T-cell (primary cell): ENCODE results near the gene SLC5A10. TPM values are rescaled to one million over a fixed set of nuclear protein-coding genes. Genes with fewer than 3 reads are reported as not detected.
"Not testable (repeated sequence)": the region's sequence is repeated elsewhere in the genome, so short reads cannot be mapped to it uniquely, and the experiment has no call there.

Experiments used
- ATAC-seq, 4 experiments: fragments of 200-7000 bp in 3 of 4; fragments of 150-1000 bp in 1 of 4; cut with Tn5 transposase; replicated peaks in 1 of 4; 1 replicate in 3 of 4; 2 replicates in 1 of 4; pipeline ENCODE4 v1.10.0; 2021; ENCODE audit warnings: moderate library complexity in 3 of 4, mild to moderate bottlenecking in 2 of 4, moderate number of reproducible peaks in 1 of 4
- CTCF ChIA-PET, 2 donors: fragments of 300-600 bp; sonication (Branson Sonifier 250); formaldehyde crosslinking; loops; one replicate each; lab custom pipeline; 2022; ENCODE audit warnings: antibody characterized with exemption in 2 of 2; lab: Charles Lee
- POLR2A ChIA-PET, 2 donors: fragments of 300-600 bp; sonication (Branson Sonifier 250); formaldehyde crosslinking; loops; one replicate each; lab custom pipeline; 2022; ENCODE audit warnings: antibody characterized with exemption in 2 of 2; lab: Charles Lee
- DNase-seq, 35 experiments: peaks; one replicate each; pipeline versions ENCODE4 v3.0.0 to v3.0.0-alpha.2; 2013 to 2023
- H3K27ac ChIP-seq: one replicate; pipeline ENCODE4 v1.5.1; 2013; ENCODE audit warnings: low read length
- H3K27me3 ChIP-seq, 2 experiments: replicated peaks in 1 of 2; 1 replicate in 1 of 2; 2 replicates in 1 of 2; pipeline versions ENCODE4 v1.6.1 to v1.7.0; 2013; ENCODE audit warnings: low read length in 1 of 2, mixed read lengths in 1 of 2; ENCODE audit not compliant: control insufficient read depth in 2 of 2, insufficient read depth in 2 of 2; ENCODE audit errors: extremely low read depth in 1 of 2
- H3K36me3 ChIP-seq, 2 donors: 1 replicate in 1 of 2; 2 replicates in 1 of 2; pipeline versions ENCODE4 v1.6.1 to v1.7.0; 2013; ENCODE audit warnings: low read length in 1 of 2; ENCODE audit not compliant: control insufficient read depth in 2 of 2, insufficient read depth in 1 of 2; ENCODE audit errors: extremely low read depth in 1 of 2
- H3K4me1 ChIP-seq, 2 experiments: 1 replicate in 1 of 2; 2 replicates in 1 of 2; pipeline versions ENCODE4 v1.6.1 to v1.7.0; 2013; ENCODE audit warnings: low read length in 2 of 2, mixed read lengths in 1 of 2; ENCODE audit not compliant: insufficient read depth in 2 of 2, control insufficient read depth in 1 of 2; ENCODE audit errors: extremely low read depth in 1 of 2
- H3K4me3 ChIP-seq, 2 donors: 1 replicate in 1 of 2; 2 replicates in 1 of 2; pipeline versions ENCODE4 v1.5.1 to v1.7.0; 2013; ENCODE audit warnings: mild to moderate bottlenecking in 2 of 2, low read length in 1 of 2, moderate library complexity in 1 of 2; ENCODE audit not compliant: control insufficient read depth in 1 of 2; ENCODE audit errors: extremely low read depth in 1 of 2
- H3K9me3 ChIP-seq: 2 replicates; pipeline ENCODE4 v1.7.0; 2013
- H3K27ac Mint-ChIP-seq, 2 donors: one replicate each; pipeline ENCODE4 v1.8.0; 2020 to 2021; ENCODE audit warnings: mild to moderate bottlenecking in 2 of 2, mixed read lengths in 2 of 2
- H3K27me3 Mint-ChIP-seq, 2 donors: one replicate each; pipeline ENCODE4 v1.8.0; 2021 to 2022; ENCODE audit warnings: mixed read lengths in 2 of 2
- H3K36me3 Mint-ChIP-seq: one replicate; pipeline ENCODE4 v1.8.0; 2021; ENCODE audit warnings: mixed read lengths
- H3K4me1 Mint-ChIP-seq, 3 donors: one replicate each; pipeline ENCODE4 v1.8.0; 2020 to 2022; ENCODE audit warnings: mixed read lengths in 3 of 3, mild to moderate bottlenecking in 1 of 3
- H3K4me3 Mint-ChIP-seq, 3 donors: one replicate each; pipeline ENCODE4 v1.8.0; 2020 to 2022; ENCODE audit warnings: mild to moderate bottlenecking in 3 of 3, mixed read lengths in 3 of 3, moderate library complexity in 3 of 3
- H3K9me3 Mint-ChIP-seq, 3 donors: one replicate each; pipeline ENCODE4 v1.8.0; 2020 to 2022; ENCODE audit warnings: mixed read lengths in 3 of 3
- WGBS: methylation state at CpG from one replicate; pipeline ENCODE4 v1.1.5; 2013; ENCODE audit warnings: missing lambda C conversion rate; ENCODE audit not compliant: insufficient coverage; 5-methylcytosine and 5-hydroxymethylcytosine counted together
- total RNA-seq, 35 experiments: library from RNA in 6 of 35; stranded (reverse) in 6 of 35; fragments of 120-200 nt in 1 of 35; gene quantifications; one replicate each; pipeline versions ENCODE4 v1.2.1 to v1.2.4 and lab custom pipeline; 2013 to 2026

SLC5A10 gene
- total RNA-seq, 5 donors from 2014 or later (not counting 1 experiment from before 2014, with no cell fraction given), result 0.09 TPM; not detected in 4

DNA sequence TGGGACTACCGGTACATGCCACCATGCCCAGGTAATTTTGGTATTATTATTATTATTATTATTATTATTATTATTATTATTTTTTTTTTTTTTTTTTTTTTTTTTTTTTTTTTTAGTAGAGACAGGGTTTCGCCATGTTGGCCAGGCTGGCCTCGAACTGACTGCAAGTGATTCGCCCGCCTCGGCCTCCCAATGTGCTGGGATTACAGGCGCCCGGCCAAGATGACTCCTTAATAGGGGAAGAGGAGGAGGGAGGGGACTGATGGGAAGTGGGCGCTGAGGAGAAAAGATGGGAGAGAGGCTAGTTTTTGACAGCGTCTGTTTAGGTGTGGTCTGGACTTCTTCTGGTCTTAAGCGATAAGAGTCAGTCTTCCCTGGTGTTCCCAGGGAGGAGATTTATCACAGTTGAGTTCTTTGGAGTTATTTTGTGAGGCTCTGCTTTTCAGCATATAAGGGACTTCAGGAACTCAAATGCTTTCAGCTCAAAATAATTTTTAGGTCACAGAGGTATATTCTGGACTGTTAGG lies 34.4 kb upstream of the SLC5A10 start:
- ChIA-PET POLR2A (no interaction called here), CTCF (interaction anchor here (1.2 kb wide), 2 partner anchors 43 kb away, joined by 4 read pairs; no protein-coding TSS in a partner anchor)
- Histone ChIP-seq H3K4me1 (peaks cover 18 to 19% of the 10 kb centered on the region in 2 experiments), H3K27me3 (no peaks in the 10 kb centered on the region), H3K27ac (no peak overlapping the region), H3K36me3 (peaks cover 24 to 39% of the 10 kb centered on the region in 2 donors), H3K9me3 (no peaks in the 10 kb centered on the region), H3K4me3 (no peak overlapping the region)
- DNase-seq (no peak), ATAC-seq (no peak)
- WGBS, result 96% methylated on average over 6 of the region's 11 CpGs
- H3K4me1 Mint-ChIP-seq, result peaks cover 49 to 61% (median 49%) of the 10 kb centered on the region in 3 donors
- H3K27ac Mint-ChIP-seq, result no peak overlapping the region
- H3K27me3 Mint-ChIP-seq, result no peaks in the 10 kb centered on the region
- H3K9me3 Mint-ChIP-seq, result no peaks in the 10 kb centered on the region
- peaks cover 42% of the 10 kb centered on the region for H3K36me3 Mint-ChIP-seq
- no peak overlapping the region for H3K4me3 Mint-ChIP-seq

GRCh38 chr17:18919963-18920362 lies 32.0 kb upstream of the SLC5A10 start:
- Mint-ChIP-seq H3K36me3 (peaks cover 36% of the 10 kb centered on the region), H3K27ac (peak overlapping the region in 1 of 2 donors; percentile 80), H3K4me3 (peak overlapping the region in 1 of 3 donors; percentile 44), H3K4me1 (peaks cover 58 to 61% (median 59%) of the 10 kb centered on the region in 3 donors), H3K27me3 (no peaks in the 10 kb centered on the region), H3K9me3 (no peaks in the 10 kb centered on the region)
- DNase-seq, result no peak
- Histone ChIP-seq H3K36me3 (peaks cover 11 to 24% of the 10 kb centered on the region in 2 donors), H3K9me3 (no peaks in the 10 kb centered on the region), H3K4me3 (no peak overlapping the region), H3K27me3 (no peaks in the 10 kb centered on the region), H3K4me1 (peaks cover 26 to 29% of the 10 kb centered on the region in 2 experiments), H3K27ac (no peak overlapping the region)
- 83% methylated on average over 6 of the region's 6 CpGs for WGBS
- ChIA-PET POLR2A (no interaction called here), CTCF (no interaction called here)
- ATAC-seq, result no peak

- Histone ChIP-seq H3K4me1 (peaks cover 33 to 38% of the 10 kb centered on the region in 2 experiments), H3K4me3 (no peak overlapping the region), H3K36me3 (peaks cover 2 to 21% of the 10 kb centered on the region in 2 donors), H3K27me3 (no peaks in the 10 kb centered on the region), H3K27ac (no peak overlapping the region), H3K9me3 (no peaks in the 10 kb centered on the region)
- H3K27ac Mint-ChIP-seq, result peak overlapping the region; percentile 2 to 26
- no peaks in the 10 kb centered on the region for H3K9me3 Mint-ChIP-seq
- H3K4me1 Mint-ChIP-seq, result peaks cover 67 to 69% (median 68%) of the 10 kb centered on the region in 3 donors
- H3K4me3 Mint-ChIP-seq, result peak overlapping the region in 2 of 3 donors; percentile 42 to 57
- 0% methylated on average over 4 of the region's 6 CpGs for WGBS
- ATAC-seq (peak; percentile 38 to 68 (median 53)), DNase-seq (peak in 15 of 35 experiments; percentile 7 to 33 (median 19))
- peaks cover 33% of the 10 kb centered on the region for H3K36me3 Mint-ChIP-seq
- ChIA-PET CTCF (interaction anchor here in 1 of 2 donors (0.6 kb wide), 1 partner anchor 38 kb away, joined by 4 read pairs; no protein-coding TSS in a partner anchor), POLR2A (no interaction called here)
- H3K27me3 Mint-ChIP-seq, result no peaks in the 10 kb centered on the region
Observed at GRCh38 chr17:18920911-18921441, 31.0 kb upstream of the SLC5A10 start.

DNA sequence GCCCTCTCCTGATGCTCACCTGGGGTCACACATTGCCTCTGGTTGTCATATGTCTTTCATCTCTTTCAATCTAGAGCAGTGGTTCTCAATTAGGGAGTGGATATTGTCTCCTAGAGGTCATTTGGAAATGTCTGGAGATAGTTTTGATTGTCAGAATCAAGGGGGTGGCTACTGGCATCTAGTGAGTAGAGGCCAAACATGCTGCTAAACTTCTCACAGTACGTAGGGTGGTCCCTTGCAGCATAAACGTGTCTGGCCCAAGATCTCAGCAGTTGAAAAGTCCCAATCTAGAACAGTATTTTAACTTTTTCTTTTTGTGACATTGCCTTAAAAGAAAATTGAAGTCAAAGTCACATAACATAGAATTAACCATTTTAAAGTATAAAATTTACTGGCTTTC lies 30.5 kb upstream of the SLC5A10 start:
- no peak overlapping the region for H3K4me3 ChIP-seq

GRCh38 chr17:18921912-18922451 lies 30.0 kb upstream of the SLC5A10 start:
- CTCF ChIA-PET, result no interaction called here
- peak overlapping the region; percentile 18 for H3K27ac ChIP-seq
- ATAC-seq (no peak), DNase-seq (no peak)
- peaks cover 37 to 47% of the 10 kb centered on the region in 2 experiments for H3K4me1 ChIP-seq
- no peaks in the 10 kb centered on the region for H3K27me3 Mint-ChIP-seq
- H3K4me3 Mint-ChIP-seq, result peak overlapping the region; percentile 7 to 57 (median 21)
- peak overlapping the region; percentile 2 to 26 for H3K27ac Mint-ChIP-seq
- no peaks in the 10 kb centered on the region for H3K9me3 ChIP-seq
- peaks cover 28% of the 10 kb centered on the region for H3K36me3 Mint-ChIP-seq
- H3K36me3 ChIP-seq, result peaks cover 0 to 12% of the 10 kb centered on the region in 2 donors
- H3K9me3 Mint-ChIP-seq, result no peaks in the 10 kb centered on the region
- 40% methylated on average over 1 of the region's 4 CpGs for WGBS
- H3K4me1 Mint-ChIP-seq, result peaks cover 69 to 71% (median 70%) of the 10 kb centered on the region in 3 donors
- H3K4me3 ChIP-seq, result no peak overlapping the region
- H3K27me3 ChIP-seq, result no peaks in the 10 kb centered on the region
- POLR2A ChIA-PET, result no interaction called here

More for the DNA sequence above, 30.5 kb upstream of the SLC5A10 start:
- peaks cover 29% of the 10 kb centered on the region for H3K36me3 Mint-ChIP-seq
- no peaks in the 10 kb centered on the region for H3K9me3 Mint-ChIP-seq
- H3K4me1 Mint-ChIP-seq, result peaks cover 69 to 72% (median 70%) of the 10 kb centered on the region in 3 donors
- POLR2A ChIA-PET, result no interaction called here
- ATAC-seq (no peak), DNase-seq (no peak)
- H3K4me3 Mint-ChIP-seq, result peak overlapping the region in 2 of 3 donors; percentile 42 to 57
- Histone ChIP-seq H3K27me3 (no peaks in the 10 kb centered on the region), H3K27ac (peak overlapping the region; percentile 18), H3K4me1 (peaks cover 34 to 42% of the 10 kb centered on the region in 2 experiments), H3K36me3 (peaks cover 2 to 17% of the 10 kb centered on the region in 2 donors), H3K9me3 (no peaks in the 10 kb centered on the region)
- H3K27me3 Mint-ChIP-seq, result no peaks in the 10 kb centered on the region
- H3K27ac Mint-ChIP-seq, result peak overlapping the region; percentile 2 to 26
- no CpG with 5 or more reads among the region's 2 CpGs for WGBS
- CTCF ChIA-PET, result interaction anchor here in 1 of 2 donors (0.6 kb wide), 1 partner anchor 39 kb away, joined by 4 read pairs; no protein-coding TSS in a partner anchor

- H3K4me3 ChIP-seq, ATAC-seq, H3K9me3 ChIP-seq, H3K27me3 Mint-ChIP-seq, POLR2A ChIA-PET, H3K27ac ChIP-seq, H3K27ac Mint-ChIP-seq, H3K27me3 ChIP-seq, H3K9me3 Mint-ChIP-seq, DNase-seq, H3K4me3 Mint-ChIP-seq: not testable (repeated sequence)
- CTCF ChIA-PET, result interaction anchor here in 1 of 2 donors (0.7 kb wide), 1 partner anchor 327 kb away, joined by 3 read pairs; no protein-coding TSS in a partner anchor
- Histone ChIP-seq H3K36me3 (peaks cover 0 to 10% of the 10 kb centered on the region in 2 donors), H3K4me1 (peaks cover 37 to 48% of the 10 kb centered on the region in 2 experiments)
- Mint-ChIP-seq H3K36me3 (peaks cover 28% of the 10 kb centered on the region), H3K4me1 (peaks cover 68 to 71% (median 69%) of the 10 kb centered on the region in 3 donors)
- 83% methylated on average over 2 of the region's 7 CpGs for WGBS
Observed at GRCh38 chr17:18922596-18922995, 29.4 kb upstream of the SLC5A10 start.
